CD4-positive, alpha-beta T cell (primary cell): ENCODE data around the gene RAB6B. TPM values are rescaled to one million over a fixed set of nuclear protein-coding genes. Genes with fewer than 3 reads are reported as not detected.

Experiments
- ATAC-seq: fragments of 200-7000 bp; cut with Tn5 transposase; one replicate; pipeline ENCODE4 v1.10.0; 2022; ENCODE audit warnings: mild to moderate bottlenecking; ENCODE audit not compliant: poor library complexity
- CTCF ChIA-PET: fragments of 350-600 bp; sonication (Branson Sonifier 250); formaldehyde crosslinking; loops from one replicate; lab custom pipeline; 2021; ENCODE audit warnings: antibody characterized with exemption, inconsistent platforms; lab: Charles Lee
- POLR2A ChIA-PET: fragments of 350-600 bp; sonication (Branson Sonifier 250); formaldehyde crosslinking; loops from one replicate; lab custom pipeline; 2021; ENCODE audit warnings: antibody characterized with exemption, inconsistent platforms; lab: Charles Lee
- DNase-seq, 14 experiments: peaks; one replicate each; pipeline ENCODE4 v3.0.0-alpha.2; 2013 to 2020; ENCODE audit warnings: mixed read lengths in 2 of 14
- H3K27ac ChIP-seq, 2 donors: one replicate each; pipeline versions ENCODE4 v1.5.1 to v1.7.0; 2013; ENCODE audit warnings: low read length in 2 of 2, low read depth in 1 of 2, mild to moderate bottlenecking in 1 of 2
- H3K27me3 ChIP-seq, 2 experiments: 1 replicate in 1 of 2; 2 replicates in 1 of 2; pipeline versions ENCODE4 v1.6.1 to v1.7.0; 2013; ENCODE audit warnings: low read length in 2 of 2, control low read depth in 1 of 2, mild to moderate bottlenecking in 1 of 2, moderate library complexity in 1 of 2; ENCODE audit not compliant: insufficient read depth in 2 of 2, control insufficient read depth in 1 of 2
- H3K36me3 ChIP-seq: one replicate; pipeline ENCODE4 v1.6.1; 2013; ENCODE audit warnings: low read length, control low read depth; ENCODE audit not compliant: insufficient read depth
- H3K4me1 ChIP-seq: one replicate; pipeline ENCODE4 v1.6.1; 2013; ENCODE audit warnings: low read length, control low read depth; ENCODE audit not compliant: insufficient read depth
- H3K4me3 ChIP-seq: one replicate; pipeline ENCODE4 v1.5.1; 2013; ENCODE audit warnings: mild to moderate bottlenecking, low read length, moderate library complexity
- H3K9me3 ChIP-seq, 2 experiments: 1 replicate in 1 of 2; 2 replicates in 1 of 2; pipeline versions ENCODE4 v1.6.1 to v1.7.0; 2013; ENCODE audit warnings: low read length in 2 of 2, mild to moderate bottlenecking in 2 of 2, control low read depth in 1 of 2, moderate library complexity in 1 of 2; ENCODE audit not compliant: control insufficient read depth in 1 of 2, insufficient read depth in 1 of 2
- H3K27ac Mint-ChIP-seq: one replicate; pipeline ENCODE4 v1.8.0; 2020; ENCODE audit warnings: mixed read lengths
- H3K27me3 Mint-ChIP-seq: one replicate; pipeline ENCODE4 v1.8.0; 2021; ENCODE audit warnings: mixed read lengths
- H3K36me3 Mint-ChIP-seq: one replicate; pipeline ENCODE4 v1.8.0; 2021; ENCODE audit warnings: low read depth, mixed read lengths
- H3K4me1 Mint-ChIP-seq: one replicate; pipeline ENCODE4 v1.8.0; 2021; ENCODE audit warnings: low read depth, mixed read lengths
- H3K4me3 Mint-ChIP-seq: one replicate; pipeline ENCODE4 v1.8.0; 2020; ENCODE audit warnings: mild to moderate bottlenecking, mixed read lengths
- H3K9me3 Mint-ChIP-seq: one replicate; pipeline ENCODE4 v1.8.0; 2020; ENCODE audit warnings: mixed read lengths
- intact Hi-C, 2 experiments: fragments of 100-400 bp; cut with DNase I in 1 of 2; cut with micrococcal nuclease in 1 of 2; formaldehyde crosslinking; loops; one replicate each; pipeline versions ENCODE4 v1.15.1 to v1.9.0; 2023 to 2025; cut with DNase I, micrococcal nuclease
- total RNA-seq, 174 experiments: library from RNA in 2 of 174; stranded (reverse) in 2 of 174; gene quantifications; one replicate each; pipeline ENCODE4 v1.2.3 and lab custom pipeline; 2021 to 2026
- TF ChIP-seq, protein P1 (sequence below): fragments of 200-600 bp; IDR thresholded peaks from one replicate; pipeline ENCODE4 v1.8.0; 2022; ENCODE audit warnings: antibody characterized with exemption, mild to moderate bottlenecking

The RAB6B gene
- total RNA-seq, 2 experiments from 2014 or later: not detected

DNA sequence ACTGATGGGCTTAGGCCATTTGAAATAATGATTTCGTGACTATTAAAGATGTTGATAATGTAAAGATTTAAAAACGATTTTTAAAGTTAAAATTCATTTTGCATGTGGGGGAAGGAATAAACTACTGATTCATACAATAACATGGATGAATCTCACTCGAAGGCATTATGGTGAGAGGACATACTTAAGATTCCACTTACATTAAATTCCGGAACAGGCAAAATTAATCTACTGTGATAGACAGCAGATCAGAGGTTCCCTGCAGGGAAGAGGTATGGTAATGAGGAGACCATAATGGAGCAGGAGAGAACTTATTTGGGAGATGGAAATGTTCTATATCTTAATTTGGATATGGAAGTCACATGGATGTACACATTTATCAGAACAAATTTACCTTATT is 28.4 kb upstream of the RAB6B start:
- intact Hi-C loops: no loop called here

DNA sequence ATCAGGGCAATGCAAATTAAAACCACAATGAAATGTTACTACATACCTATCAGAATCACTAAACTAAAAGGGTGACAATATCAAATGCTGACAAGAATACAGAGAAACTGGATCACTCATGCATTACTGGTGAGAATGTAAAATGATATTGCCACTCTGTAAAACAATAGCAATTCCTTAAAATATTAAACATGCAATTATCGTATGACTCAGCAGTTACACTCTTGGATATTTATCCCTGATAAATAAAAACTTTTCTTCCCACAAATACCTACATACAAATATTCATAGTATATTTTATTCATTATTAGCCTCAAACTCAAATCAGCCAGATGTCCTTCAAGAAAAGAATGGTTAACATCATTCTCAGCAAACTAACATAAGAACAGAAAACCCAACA is 25.9 kb upstream of the RAB6B start:
- H3K36me3 ChIP-seq: no peaks in the 10 kb centered on the region
- no peak for DNase-seq
- H3K4me3 ChIP-seq: no peak overlapping the region
- intact Hi-C loops: no loop called here
- H3K9me3 ChIP-seq: no peaks in the 10 kb centered on the region
- ChIA-PET CTCF (no interaction called here), POLR2A (no interaction called here)
- peaks cover 0 to 12% of the 10 kb centered on the region in 2 experiments for H3K27me3 ChIP-seq
- H3K27ac ChIP-seq: no peak overlapping the region
- TF ChIP-seq, protein P1, sequence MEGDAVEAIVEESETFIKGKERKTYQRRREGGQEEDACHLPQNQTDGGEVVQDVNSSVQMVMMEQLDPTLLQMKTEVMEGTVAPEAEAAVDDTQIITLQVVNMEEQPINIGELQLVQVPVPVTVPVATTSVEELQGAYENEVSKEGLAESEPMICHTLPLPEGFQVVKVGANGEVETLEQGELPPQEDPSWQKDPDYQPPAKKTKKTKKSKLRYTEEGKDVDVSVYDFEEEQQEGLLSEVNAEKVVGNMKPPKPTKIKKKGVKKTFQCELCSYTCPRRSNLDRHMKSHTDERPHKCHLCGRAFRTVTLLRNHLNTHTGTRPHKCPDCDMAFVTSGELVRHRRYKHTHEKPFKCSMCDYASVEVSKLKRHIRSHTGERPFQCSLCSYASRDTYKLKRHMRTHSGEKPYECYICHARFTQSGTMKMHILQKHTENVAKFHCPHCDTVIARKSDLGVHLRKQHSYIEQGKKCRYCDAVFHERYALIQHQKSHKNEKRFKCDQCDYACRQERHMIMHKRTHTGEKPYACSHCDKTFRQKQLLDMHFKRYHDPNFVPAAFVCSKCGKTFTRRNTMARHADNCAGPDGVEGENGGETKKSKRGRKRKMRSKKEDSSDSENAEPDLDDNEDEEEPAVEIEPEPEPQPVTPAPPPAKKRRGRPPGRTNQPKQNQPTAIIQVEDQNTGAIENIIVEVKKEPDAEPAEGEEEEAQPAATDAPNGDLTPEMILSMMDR: no peak
- no peaks in the 10 kb centered on the region for H3K4me1 Mint-ChIP-seq
- ATAC-seq: no peak
- H3K4me1 ChIP-seq: no peaks in the 10 kb centered on the region
- peaks cover 3% of the 10 kb centered on the region for H3K9me3 Mint-ChIP-seq
- H3K36me3 Mint-ChIP-seq: no peaks in the 10 kb centered on the region
- H3K4me3 Mint-ChIP-seq: no peak overlapping the region
- no peak overlapping the region for H3K27ac Mint-ChIP-seq
- H3K27me3 Mint-ChIP-seq: peaks cover 18% of the 10 kb centered on the region

More for the DNA sequence above, 28.4 kb upstream of the RAB6B start:
- POLR2A ChIA-PET: no interaction called here
- Histone ChIP-seq H3K9me3 (no peaks in the 10 kb centered on the region), H3K36me3 (no peaks in the 10 kb centered on the region), H3K4me3 (no peak overlapping the region), H3K27ac (no peak overlapping the region), H3K27me3 (peaks cover 7 to 9% of the 10 kb centered on the region in 2 experiments), H3K4me1 (peaks cover 14% of the 10 kb centered on the region)
- Mint-ChIP-seq H3K4me3 (no peak overlapping the region), H3K27me3 (peaks cover 19% of the 10 kb centered on the region), H3K4me1 (peaks cover 7% of the 10 kb centered on the region), H3K9me3 (no peaks in the 10 kb centered on the region), H3K36me3 (no peaks in the 10 kb centered on the region), H3K27ac (no peak overlapping the region)
- TF ChIP-seq, protein P1: no peak
- ATAC-seq (no peak), DNase-seq (no peak)
- CTCF ChIA-PET: no interaction called here

DNA sequence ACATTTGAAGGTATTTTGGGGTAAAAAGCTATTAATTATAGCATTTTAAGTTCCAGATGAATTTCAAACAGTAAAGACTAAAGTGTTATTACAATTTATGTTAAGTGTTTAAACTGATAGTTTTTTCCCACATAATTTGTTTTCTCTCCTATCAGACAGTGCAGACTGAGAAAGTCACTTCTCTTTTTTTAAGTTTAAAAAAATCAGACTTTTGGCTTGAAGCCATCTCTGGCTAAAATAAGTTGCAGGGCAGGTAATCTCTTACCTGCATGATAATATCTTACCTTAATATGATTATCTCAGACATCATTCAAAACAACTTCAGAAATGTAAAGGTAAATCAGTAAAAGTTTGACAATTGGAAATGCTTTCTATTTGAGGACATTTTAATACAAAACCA is 21.5 kb upstream of the RAB6B start:
- Histone ChIP-seq H3K36me3 (no peaks in the 10 kb centered on the region), H3K9me3 (no peaks in the 10 kb centered on the region), H3K27ac (no peak overlapping the region), H3K27me3 (peaks cover 13 to 21% of the 10 kb centered on the region in 2 experiments), H3K4me3 (no peak overlapping the region), H3K4me1 (no peaks in the 10 kb centered on the region)
- Mint-ChIP-seq H3K4me3 (no peak overlapping the region), H3K9me3 (peaks cover 3% of the 10 kb centered on the region), H3K36me3 (no peaks in the 10 kb centered on the region), H3K4me1 (no peaks in the 10 kb centered on the region), H3K27me3 (peaks cover 33% of the 10 kb centered on the region), H3K27ac (no peak overlapping the region)
- intact Hi-C loops: loop anchor here in 1 of 2 experiments (5.0 kb wide), 1 partner anchor 95 kb away; no protein-coding TSS in a partner anchor
- ATAC-seq (no peak), DNase-seq (no peak)
- TF ChIP-seq, protein P1: no peak
- ChIA-PET POLR2A (no interaction called here), CTCF (no interaction called here)
